GM12874 (cell line): ENCODE data around the gene MGMT.

ENCODE experiments used
- CTCF ChIP-seq: IDR thresholded peaks from 2 replicates; pipeline ENCODE4 v1.5.1; 2011; ENCODE audit warnings: low read depth, mild to moderate bottlenecking, control low read depth, low read length, moderate library complexity; ENCODE audit not compliant: insufficient read depth

The MGMT gene

GRCh38 chr10:129814681-129815646, 347.9 kb downstream of the MGMT start:
- TF ChIP-seq CTCF: no peak

- no peak for TF ChIP-seq CTCF
Measured at GRCh38 chr10:129815898-129816655, 349.0 kb downstream of the MGMT start.

GRCh38 chr10:129816656-129817045, 349.6 kb downstream of the MGMT start:
- no peak for TF ChIP-seq CTCF
